WTC11 (cell line): ENCODE measurements around the gene RBM44. TPM values are rescaled to one million over a fixed set of nuclear protein-coding genes. Genes with fewer than 3 reads are reported as not detected.

Source experiments
- ATAC-seq: fragments of 200-7000 bp; cut with Tn5 transposase; 2 replicates; pipeline ENCODE4 v1.10.0; 2021; ENCODE audit warnings: mild to moderate bottlenecking, moderate library complexity
- CTCF ChIA-PET: fragments of 300-600 bp; sonication (Branson Sonifier 250); formaldehyde crosslinking; loops from one replicate; lab custom pipeline; 2021; ENCODE audit warnings: antibody characterized with exemption; lab: Charles Lee
- POLR2A ChIA-PET: fragments of 350-600 bp; sonication (Branson Sonifier 250); formaldehyde crosslinking; loops from one replicate; lab custom pipeline; 2021; ENCODE audit warnings: antibody characterized with exemption; lab: Charles Lee
- DNase-seq: peaks from one replicate; pipeline ENCODE4 v3.0.0; 2021; ENCODE audit warnings: low spot score
- H3K27ac Mint-ChIP-seq: 2 replicates; pipeline ENCODE4 v1.8.0; 2021; ENCODE audit warnings: mixed read lengths
- H3K27me3 Mint-ChIP-seq: 2 replicates; pipeline ENCODE4 v1.8.0; 2021; ENCODE audit warnings: low read depth, mild to moderate bottlenecking, moderate library complexity, mixed read lengths
- H3K36me3 Mint-ChIP-seq: 2 replicates; pipeline ENCODE4 v1.8.0; 2021; ENCODE audit warnings: mixed read lengths
- H3K4me1 Mint-ChIP-seq: 2 replicates; pipeline ENCODE4 v1.8.0; 2022; ENCODE audit warnings: mixed read lengths
- H3K4me3 Mint-ChIP-seq: 2 replicates; pipeline ENCODE4 v1.8.0; 2021; ENCODE audit warnings: mild to moderate bottlenecking, moderate library complexity, mixed read lengths
- H3K9me3 Mint-ChIP-seq: 2 replicates; pipeline ENCODE4 v1.8.0; 2021; ENCODE audit warnings: mixed read lengths
- ELF4 ChIP-seq: sonication (generic); formaldehyde crosslinking; IDR thresholded peaks from 2 replicates; pipeline ENCODE4 v1.8.1; 2022; ENCODE audit warnings: low read depth, mild to moderate bottlenecking, moderate library complexity, missing genetic modification reagents
- EMX1 ChIP-seq: fragments of 250-450 bp; sonication (Bioruptor Pico); IDR thresholded peaks from 2 replicates; pipeline ENCODE4 v1.8.0; 2021; ENCODE audit warnings: mild to moderate bottlenecking
- ERG ChIP-seq: fragments of 250-450 bp; sonication (Bioruptor Pico); IDR thresholded peaks from 2 replicates; pipeline ENCODE4 v1.8.0; 2021; ENCODE audit warnings: mild to moderate bottlenecking
- FOXJ3 ChIP-seq: sonication (generic); formaldehyde crosslinking; IDR thresholded peaks from 2 replicates; pipeline ENCODE4 v1.9.0; 2021; ENCODE audit warnings: missing genetic modification reagents, mild to moderate bottlenecking, borderline replicate concordance
- FOXP4 ChIP-seq: sonication (generic); formaldehyde crosslinking; IDR thresholded peaks from 2 replicates; pipeline ENCODE4 v1.8.0; 2022; ENCODE audit warnings: mild to moderate bottlenecking, missing genetic modification reagents
- IRF1 ChIP-seq: sonication (generic); formaldehyde crosslinking; IDR thresholded peaks from 2 replicates; pipeline ENCODE4 v1.8.0; 2023; ENCODE audit warnings: missing genetic modification reagents
- MYBL2 ChIP-seq: sonication (generic); formaldehyde crosslinking; IDR thresholded peaks from 2 replicates; pipeline ENCODE4 v1.8.1; 2023; ENCODE audit warnings: mild to moderate bottlenecking, moderate library complexity, missing genetic modification reagents
- NFATC4 ChIP-seq: fragments of 250-450 bp; sonication (Bioruptor Pico); IDR thresholded peaks from 2 replicates; pipeline ENCODE4 v1.9.0; 2021; ENCODE audit warnings: mild to moderate bottlenecking
- NR2C2 ChIP-seq: sonication (generic); formaldehyde crosslinking; IDR thresholded peaks from 2 replicates; pipeline ENCODE4 v1.8.0; 2022; ENCODE audit warnings: mild to moderate bottlenecking, missing genetic modification reagents
- NR3C1 ChIP-seq: sonication (generic); formaldehyde crosslinking; conservative IDR thresholded peaks from 2 replicates; pipeline ENCODE4 v1.8.1; 2023; ENCODE audit warnings: low read depth, mild to moderate bottlenecking, missing genetic modification reagents
- PRRX2 ChIP-seq: fragments of 250-450 bp; sonication (Bioruptor Pico); IDR thresholded peaks from 2 replicates; pipeline ENCODE4 v1.8.0; 2021; ENCODE audit warnings: mild to moderate bottlenecking
- ZNF219 ChIP-seq: sonication (generic); formaldehyde crosslinking; IDR thresholded peaks from 2 replicates; pipeline ENCODE4 v1.8.0; 2023; ENCODE audit warnings: missing genetic modification reagents, mild to moderate bottlenecking, borderline replicate concordance
- ZNF263 ChIP-seq: sonication (generic); formaldehyde crosslinking; IDR thresholded peaks from 2 replicates; pipeline ENCODE4 v1.8.1; 2022; ENCODE audit warnings: low read depth, mild to moderate bottlenecking, moderate library complexity, missing genetic modification reagents
- ZNF416 ChIP-seq: fragments of 250-450 bp; sonication (Bioruptor Pico); IDR thresholded peaks from 2 replicates; pipeline ENCODE4 v1.9.0; 2021; ENCODE audit warnings: mild to moderate bottlenecking, inconsistent platforms
- ZNF671 ChIP-seq: fragments of 250-450 bp; sonication (Bioruptor Pico); IDR thresholded peaks from 2 replicates; pipeline ENCODE4 v1.8.0; 2021; ENCODE audit warnings: mild to moderate bottlenecking
- total RNA-seq: library from RNA; stranded (reverse); gene quantifications from 3 replicates; pipeline ENCODE4 v1.2.3, GENCODE V29; 2021
- TF ChIP-seq, protein P1 (sequence below): fragments of 250-450 bp; sonication (Bioruptor Pico); IDR thresholded peaks from 2 replicates; pipeline ENCODE4 v1.9.0; 2021; ENCODE audit warnings: mild to moderate bottlenecking, borderline replicate concordance

Gene RBM44
- total RNA-seq, 1 experiment from 2014 or later = 1.3 TPM

GRCh38 chr2:237816531-237816930 is 18.0 kb downstream of the RBM44 start:
- H3K36me3 Mint-ChIP-seq = no peaks in the 10 kb centered on the region
- no peak for TF ChIP-seq NR2C2 (CRISPR knock-in tag)
- no peak for TF ChIP-seq EMX1 (CRISPR knock-in tag)
- no peak for TF ChIP-seq ELF4
- TF ChIP-seq, all 79 proteins: peak for 0
- Mint-ChIP-seq H3K27ac (no peak overlapping the region), H3K9me3 (no peaks in the 10 kb centered on the region), H3K4me3 (no peak overlapping the region), H3K4me1 (no peaks in the 10 kb centered on the region), H3K27me3 (peaks cover 4% of the 10 kb centered on the region; the same call in 1 of the 2 replicates)
- DNase-seq (no peak), ATAC-seq (no peak)
- POLR2A ChIA-PET = no interaction called here
- CTCF ChIA-PET = interaction anchor here (0.6 to 0.7 kb wide), 2 partner anchors 20 to 42 kb away, joined by 3 read pairs; no protein-coding TSS in a partner anchor

DNA sequence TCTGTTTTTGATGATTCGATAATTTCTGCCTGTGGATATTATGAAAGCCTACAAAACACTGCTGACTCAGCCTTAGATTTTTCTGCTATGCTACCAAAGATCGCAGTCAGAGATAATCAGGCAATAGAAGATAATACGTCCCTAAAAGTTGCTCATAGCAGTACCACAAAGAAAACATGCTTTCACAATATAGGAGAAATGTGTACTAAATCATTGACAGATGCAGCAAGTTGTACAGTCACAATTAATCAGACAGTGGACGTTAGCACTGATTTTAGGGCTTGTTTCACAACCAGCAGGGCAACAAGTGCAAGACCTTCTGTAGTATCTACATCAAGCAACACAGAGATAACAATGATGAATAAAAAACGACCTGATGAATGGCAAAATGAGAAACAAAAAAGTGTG is 19.5 kb downstream of the RBM44 start:
- ChIA-PET POLR2A (no interaction called here), CTCF (no interaction called here)
- Mint-ChIP-seq H3K9me3 (no peaks in the 10 kb centered on the region), H3K4me1 (no peaks in the 10 kb centered on the region), H3K36me3 (no peaks in the 10 kb centered on the region), H3K27ac (no peak overlapping the region), H3K4me3 (no peak overlapping the region), H3K27me3 (peaks cover 3% of the 10 kb centered on the region; the same call in 1 of the 2 replicates)
- TF ChIP-seq ZNF263 = no peak
- no peak for TF ChIP-seq ZNF416 (CRISPR knock-in tag)
- TF ChIP-seq IRF1 (CRISPR knock-in tag) = no peak
- TF ChIP-seq ERG (CRISPR knock-in tag) = no peak
- TF ChIP-seq NFATC4 (CRISPR knock-in tag) = no peak
- TF ChIP-seq, protein P1, sequence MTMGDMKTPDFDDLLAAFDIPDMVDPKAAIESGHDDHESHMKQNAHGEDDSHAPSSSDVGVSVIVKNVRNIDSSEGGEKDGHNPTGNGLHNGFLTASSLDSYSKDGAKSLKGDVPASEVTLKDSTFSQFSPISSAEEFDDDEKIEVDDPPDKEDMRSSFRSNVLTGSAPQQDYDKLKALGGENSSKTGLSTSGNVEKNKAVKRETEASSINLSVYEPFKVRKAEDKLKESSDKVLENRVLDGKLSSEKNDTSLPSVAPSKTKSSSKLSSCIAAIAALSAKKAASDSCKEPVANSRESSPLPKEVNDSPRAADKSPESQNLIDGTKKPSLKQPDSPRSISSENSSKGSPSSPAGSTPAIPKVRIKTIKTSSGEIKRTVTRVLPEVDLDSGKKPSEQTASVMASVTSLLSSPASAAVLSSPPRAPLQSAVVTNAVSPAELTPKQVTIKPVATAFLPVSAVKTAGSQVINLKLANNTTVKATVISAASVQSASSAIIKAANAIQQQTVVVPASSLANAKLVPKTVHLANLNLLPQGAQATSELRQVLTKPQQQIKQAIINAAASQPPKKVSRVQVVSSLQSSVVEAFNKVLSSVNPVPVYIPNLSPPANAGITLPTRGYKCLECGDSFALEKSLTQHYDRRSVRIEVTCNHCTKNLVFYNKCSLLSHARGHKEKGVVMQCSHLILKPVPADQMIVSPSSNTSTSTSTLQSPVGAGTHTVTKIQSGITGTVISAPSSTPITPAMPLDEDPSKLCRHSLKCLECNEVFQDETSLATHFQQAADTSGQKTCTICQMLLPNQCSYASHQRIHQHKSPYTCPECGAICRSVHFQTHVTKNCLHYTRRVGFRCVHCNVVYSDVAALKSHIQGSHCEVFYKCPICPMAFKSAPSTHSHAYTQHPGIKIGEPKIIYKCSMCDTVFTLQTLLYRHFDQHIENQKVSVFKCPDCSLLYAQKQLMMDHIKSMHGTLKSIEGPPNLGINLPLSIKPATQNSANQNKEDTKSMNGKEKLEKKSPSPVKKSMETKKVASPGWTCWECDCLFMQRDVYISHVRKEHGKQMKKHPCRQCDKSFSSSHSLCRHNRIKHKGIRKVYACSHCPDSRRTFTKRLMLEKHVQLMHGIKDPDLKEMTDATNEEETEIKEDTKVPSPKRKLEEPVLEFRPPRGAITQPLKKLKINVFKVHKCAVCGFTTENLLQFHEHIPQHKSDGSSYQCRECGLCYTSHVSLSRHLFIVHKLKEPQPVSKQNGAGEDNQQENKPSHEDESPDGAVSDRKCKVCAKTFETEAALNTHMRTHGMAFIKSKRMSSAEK (CRISPR knock-in tag) = no peak
- ATAC-seq (no peak), DNase-seq (no peak)

DNA sequence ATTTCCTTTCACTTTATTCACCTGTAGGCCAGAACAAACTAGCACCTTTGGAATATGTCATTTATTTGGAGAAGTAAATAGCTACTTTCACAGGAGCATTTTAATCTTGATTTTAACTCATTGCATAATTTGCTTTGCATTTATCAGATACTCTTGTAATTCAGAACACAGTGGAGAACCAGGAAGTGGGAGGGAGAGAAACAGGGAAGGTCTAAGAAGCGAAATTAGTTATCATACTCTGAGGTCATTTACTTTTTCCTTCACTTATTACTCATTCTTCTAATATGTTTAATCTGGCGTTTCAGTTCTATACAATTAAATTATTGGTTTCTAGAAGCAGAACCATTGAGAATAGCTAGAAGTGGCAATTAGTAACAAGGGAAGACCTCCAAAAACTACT is 20.7 kb downstream of the RBM44 start:
- no peaks in the 10 kb centered on the region for H3K4me1 Mint-ChIP-seq
- no peaks in the 10 kb centered on the region for H3K36me3 Mint-ChIP-seq
- no peak for TF ChIP-seq NR3C1
- no peak for TF ChIP-seq FOXJ3 (CRISPR knock-in tag)
- no peak for TF ChIP-seq ZNF671 (CRISPR knock-in tag)
- TF ChIP-seq MYBL2 = no peak
- TF ChIP-seq PRRX2 = no peak
- no peak for TF ChIP-seq ZNF219 (CRISPR knock-in tag)
- no peak for TF ChIP-seq EMX1 (CRISPR knock-in tag)
- no peak for TF ChIP-seq FOXP4
- H3K27me3 Mint-ChIP-seq = 0 out of 2 replicates have a peak, but pooled peaks cover 3% of the 10 kb centered on the region
- ChIA-PET POLR2A (no interaction called here), CTCF (interaction anchor here (0.5 kb wide), 1 partner anchor 654 kb away, joined by 3 read pairs; no protein-coding TSS in a partner anchor)
- DNase-seq (no peak), ATAC-seq (no peak)
- no peaks in the 10 kb centered on the region for H3K9me3 Mint-ChIP-seq
- no peak overlapping the region for H3K4me3 Mint-ChIP-seq
- H3K27ac Mint-ChIP-seq = no peak overlapping the region
